ENCODE data around the gene PCTP.

The PCTP gene

GRCh38 chr17:55749985-55750384, 866 bp upstream of the PCTP start:
- Histone ChIP-seq H3K4me1 (ENCODE audit: control insufficient read depth in 1 of 2, insufficient read depth in 1 of 2, low read depth in 1 of 2, low read length in 1 of 2) (peaks cover 17 to 22% of the 10 kb centered on the region in 2 experiments), H3K36me3 (peaks cover 6% of the 10 kb centered on the region), H3K4me3 (ENCODE audit: low read depth in 1 of 2, low read length in 1 of 2) (no peak overlapping the region), H3K27me3 (no peaks in the 10 kb centered on the region), H3K27ac (no peak overlapping the region), H3K9me3 (no peaks in the 10 kb centered on the region)
- TF ChIP-seq CTCF (IDR thresholded peaks at IDR 0.05) = no peak

- no peaks in the 10 kb centered on the region for H3K9me3 ChIP-seq
- H3K27me3 ChIP-seq = no peaks in the 10 kb centered on the region
- peak overlapping the region; percentile 81 to 87 for H3K4me3 ChIP-seq (ENCODE audit: low read depth in 1 of 2, low read length in 1 of 2)
- peak overlapping the region; percentile 89 for H3K27ac ChIP-seq
- no peak for TF ChIP-seq CTCF (IDR thresholded peaks at IDR 0.05)
- peaks cover 24 to 29% of the 10 kb centered on the region in 2 experiments for H3K4me1 ChIP-seq (ENCODE audit: control insufficient read depth in 1 of 2, insufficient read depth in 1 of 2, low read depth in 1 of 2, low read length in 1 of 2)
- peaks cover 6% of the 10 kb centered on the region for H3K36me3 ChIP-seq
These were observed 934 bp downstream of the PCTP start for GRCh38 chr17:55751720-55752250.

GRCh38 chr17:55756689-55757088, 5.8 kb downstream of the PCTP start:
- Histone ChIP-seq H3K27me3 (no peaks in the 10 kb centered on the region), H3K9me3 (no peaks in the 10 kb centered on the region), H3K27ac (no peak overlapping the region), H3K4me1 (ENCODE audit: control insufficient read depth in 1 of 2, insufficient read depth in 1 of 2, low read depth in 1 of 2, low read length in 1 of 2) (peaks cover 30 to 37% of the 10 kb centered on the region in 2 experiments), H3K4me3 (ENCODE audit: low read depth in 1 of 2, low read length in 1 of 2) (no peak overlapping the region), H3K36me3 (peaks cover 6% of the 10 kb centered on the region)
- TF ChIP-seq CTCF (IDR thresholded peaks at IDR 0.05) = no peak

- H3K27ac ChIP-seq = no peak overlapping the region
- H3K9me3 ChIP-seq = no peaks in the 10 kb centered on the region
These were observed 6.8 kb downstream of the PCTP start for GRCh38 chr17:55757659-55758058.

GRCh38 chr17:55758171-55758570, 7.3 kb downstream of the PCTP start:
- Histone ChIP-seq H3K27ac (no peak overlapping the region), H3K27me3 (no peaks in the 10 kb centered on the region), H3K4me1 (ENCODE audit: control insufficient read depth in 1 of 2, insufficient read depth in 1 of 2, low read depth in 1 of 2, low read length in 1 of 2) (peaks cover 22 to 32% of the 10 kb centered on the region in 2 experiments), H3K9me3 (no peaks in the 10 kb centered on the region), H3K4me3 (ENCODE audit: low read depth in 1 of 2, low read length in 1 of 2) (no peak overlapping the region), H3K36me3 (peaks cover 6% of the 10 kb centered on the region)
- TF ChIP-seq CTCF (IDR thresholded peaks at IDR 0.05) = no peak

More at GRCh38 chr17:55757659-55758058, 6.8 kb downstream of the PCTP start:
- peaks cover 22 to 32% of the 10 kb centered on the region in 2 experiments for H3K4me1 ChIP-seq (ENCODE audit: control insufficient read depth in 1 of 2, insufficient read depth in 1 of 2, low read depth in 1 of 2, low read length in 1 of 2)
- peaks cover 6% of the 10 kb centered on the region for H3K36me3 ChIP-seq
- H3K27me3 ChIP-seq = no peaks in the 10 kb centered on the region
- no peak for TF ChIP-seq CTCF (IDR thresholded peaks at IDR 0.05)
- no peak overlapping the region for H3K4me3 ChIP-seq (ENCODE audit: low read depth in 1 of 2, low read length in 1 of 2)

Data from neutrophil (primary cell).